Bone marrow (tissue), 2 donors: ENCODE measurements around the gene BEND2.
"Not testable (repeated sequence)": the region's sequence is repeated elsewhere in the genome, so short reads cannot be mapped to it uniquely, and the experiment has no call there.

Experiments used
- DNase-seq, 2 donors: peaks; one replicate each; lab custom pipeline; 2025; lab: John Stamatoyannopoulos, UW

BEND2 gene

GRCh38 chrX:18220786-18221185 is at the start of gene BEND2:
BEND2 (minus strand) TSS chrX:18220886; CDS start chrX:18220750, 136 bp downstream.
- no peak for DNase-seq

- DNase-seq = no peak
Observed at GRCh38 chrX:18255059-18255458, 34.4 kb upstream of the BEND2 start.

- DNase-seq = no peak
Observed at GRCh38 chrX:18252644-18253359, 32.1 kb upstream of the BEND2 start.

DNA sequence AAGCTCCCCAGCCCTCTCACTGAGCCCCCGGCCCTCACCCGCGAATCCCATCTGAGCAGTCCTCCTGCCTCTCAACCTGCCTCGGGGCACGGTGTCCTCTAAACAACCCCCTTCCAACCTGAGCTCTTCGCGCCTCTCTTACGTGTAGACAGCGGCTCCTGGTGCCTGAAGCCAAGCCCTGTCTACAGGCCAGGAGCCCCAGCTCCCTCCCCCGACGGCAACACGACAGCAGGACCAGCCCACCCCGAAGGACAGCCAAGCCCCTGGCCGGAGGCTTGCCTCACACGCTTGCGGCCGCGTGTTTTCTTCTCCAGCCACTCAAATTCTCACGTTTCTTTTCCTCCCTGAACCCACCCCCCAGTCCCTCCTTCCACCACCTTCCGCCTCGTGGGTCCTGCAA is 9.0 kb upstream of the BEND2 start:
- DNase-seq = not testable (repeated sequence)

DNA sequence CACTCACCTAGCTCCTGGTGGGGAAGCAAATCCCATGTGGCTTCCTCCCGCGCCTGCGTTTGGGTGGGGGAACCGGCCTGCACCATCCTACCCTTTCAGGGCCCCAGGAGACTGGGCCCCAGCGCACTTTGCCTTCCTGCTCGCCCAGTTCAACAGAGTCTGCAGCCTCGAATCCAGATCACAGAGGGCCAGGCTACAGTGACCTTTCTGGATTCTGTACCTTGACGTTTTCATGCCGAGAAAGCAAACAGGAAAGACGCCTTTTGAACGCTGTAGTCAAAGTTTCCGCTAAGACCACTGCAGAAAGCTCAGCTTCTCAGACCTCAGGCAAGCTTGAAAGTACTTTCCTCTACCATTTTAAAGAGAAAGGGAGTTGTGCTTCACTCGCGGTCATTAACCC is 7.4 kb upstream of the BEND2 start:
- no peak for DNase-seq

GRCh38 chrX:18227458-18227857 is 6.8 kb upstream of the BEND2 start:
- no peak for DNase-seq

DNA sequence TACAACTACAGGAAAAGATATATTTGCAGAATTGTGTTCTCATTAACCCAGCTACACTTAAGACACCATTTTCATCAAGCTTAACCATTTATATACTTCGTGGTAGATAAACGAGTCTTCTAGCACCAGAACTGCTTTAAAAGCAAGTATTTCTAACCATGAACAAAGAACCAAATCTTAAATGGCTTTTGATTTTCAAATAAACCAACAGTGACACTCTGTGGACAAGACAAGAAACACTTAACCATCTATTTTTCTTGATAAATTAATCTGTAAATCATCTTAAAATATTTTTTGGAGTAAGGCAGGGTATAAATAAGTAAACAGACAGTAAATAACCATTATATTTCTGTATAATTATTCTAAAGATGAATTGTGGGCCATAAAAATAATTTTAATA is 10.2 kb downstream of the BEND2 start:
- no peak for DNase-seq

DNA sequence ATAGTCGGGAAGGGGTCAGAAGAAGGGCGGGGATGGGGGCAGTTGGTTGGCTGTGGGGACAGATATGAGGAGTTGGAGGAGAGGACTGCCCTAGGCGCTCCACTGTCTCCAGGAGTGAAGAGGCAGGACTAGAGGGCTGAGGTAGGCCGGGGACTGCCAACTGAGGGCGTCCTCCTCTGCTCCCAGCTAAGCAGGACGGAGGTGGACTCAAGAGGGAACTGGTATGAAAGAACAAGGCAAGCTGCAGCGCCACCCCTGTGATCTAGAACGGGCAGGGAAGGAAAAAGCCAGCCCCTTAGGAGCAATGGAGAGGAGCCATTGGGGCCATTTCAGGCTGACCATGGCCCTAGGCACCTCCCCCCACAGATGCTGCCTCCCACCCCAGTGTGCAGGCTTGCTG is 14.0 kb downstream of the BEND2 start:
- no peak for DNase-seq

DNA sequence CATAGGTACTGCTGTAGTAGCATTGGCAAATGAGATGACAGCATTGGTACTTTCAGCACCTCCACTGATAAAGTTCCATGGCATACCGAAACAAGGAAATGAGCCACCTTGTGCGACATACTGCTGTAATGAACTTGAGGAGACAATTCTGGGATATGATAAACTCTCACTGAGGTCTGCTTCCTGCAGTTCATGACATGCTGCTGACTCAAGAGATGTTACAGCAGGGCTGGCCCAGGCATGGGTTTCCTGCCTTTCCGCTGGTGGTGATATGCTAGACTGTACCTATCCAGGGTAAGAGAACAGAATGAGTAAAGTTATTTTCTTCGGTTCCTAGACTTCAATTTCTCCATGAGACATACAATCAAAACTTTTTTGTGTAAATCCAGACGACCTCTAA is 17.1 kb downstream of the BEND2 start:
- no peak for DNase-seq

- no peak for DNase-seq
Observed at GRCh38 chrX:18194688-18195087, 26.0 kb downstream of the BEND2 start.

DNA sequence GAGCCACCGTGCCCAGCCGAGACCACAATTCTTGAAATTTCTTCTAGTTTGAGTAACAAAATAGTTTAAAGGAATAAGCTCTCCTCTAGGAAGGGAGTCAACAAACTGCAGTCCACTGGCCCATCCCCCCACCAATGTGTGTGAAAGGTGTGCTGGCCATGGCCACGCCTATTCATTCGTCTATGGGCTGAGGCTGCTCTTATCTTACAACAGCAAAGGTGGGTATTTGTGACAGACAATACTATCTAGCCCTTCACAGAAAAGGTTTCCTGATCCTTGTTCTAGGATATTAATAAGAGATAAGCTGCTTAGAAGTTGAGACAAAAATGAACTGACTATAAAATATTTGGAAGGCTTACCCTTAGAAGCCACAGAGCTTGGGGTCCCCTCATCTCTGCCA is 41.2 kb downstream of the BEND2 start:
- DNase-seq = no peak

DNA sequence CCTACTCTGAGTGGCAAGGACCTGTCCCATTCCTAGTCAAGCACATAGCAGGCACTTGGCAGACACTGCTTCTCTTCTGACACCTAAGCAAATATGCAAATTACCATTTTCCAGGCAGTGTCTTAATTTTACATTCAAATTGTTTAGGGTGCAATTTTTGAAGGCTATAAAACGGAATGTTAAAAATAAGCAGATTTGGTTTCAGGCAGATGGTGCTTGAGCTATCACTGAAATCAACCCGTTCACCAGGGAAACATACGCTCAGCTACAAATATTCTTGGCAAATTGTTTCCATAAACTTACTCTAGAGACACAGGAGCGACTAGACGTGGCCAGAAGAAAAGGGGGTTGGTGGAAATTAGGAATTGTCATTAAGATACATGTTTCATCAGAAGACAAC is 45.7 kb downstream of the BEND2 start:
- DNase-seq = no peak

- DNase-seq = no peak
Observed at GRCh38 chrX:18174209-18174608, 46.5 kb downstream of the BEND2 start.

DNA sequence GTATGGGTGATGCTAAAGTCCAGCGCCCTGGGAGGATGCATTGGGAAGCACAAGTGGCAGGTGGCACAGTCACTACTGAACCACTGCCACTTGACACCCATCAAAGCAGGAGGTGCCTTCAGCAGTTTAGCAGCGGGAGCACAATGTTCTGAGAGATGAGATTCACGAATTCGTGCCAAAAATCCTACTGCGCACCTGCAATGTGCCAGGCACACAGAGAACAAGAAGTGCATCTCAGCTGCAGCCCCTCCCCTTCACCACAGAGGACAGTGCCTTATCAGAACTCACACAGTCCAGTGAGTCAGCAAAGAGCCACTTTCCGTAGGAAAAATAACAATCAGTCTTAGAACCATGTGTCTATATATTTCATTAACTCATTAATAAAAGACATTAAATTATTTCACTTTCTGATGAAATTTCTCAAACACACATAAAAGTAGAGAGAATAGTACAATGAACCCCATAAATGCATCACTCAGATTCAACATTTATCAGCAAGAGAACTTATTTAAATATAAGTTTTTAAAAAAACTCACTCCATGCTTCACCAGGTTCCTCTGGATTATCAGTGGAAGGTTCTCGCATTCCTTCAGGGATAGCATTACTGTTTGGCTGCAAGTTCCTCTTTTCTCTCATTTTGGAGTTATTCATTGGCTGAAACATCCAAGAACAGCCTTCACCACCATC is 47.0 kb downstream of the BEND2 start:
- DNase-seq = no peak

- no peak for DNase-seq
Observed at GRCh38 chrX:18172970-18173369, 47.7 kb downstream of the BEND2 start.

DNA sequence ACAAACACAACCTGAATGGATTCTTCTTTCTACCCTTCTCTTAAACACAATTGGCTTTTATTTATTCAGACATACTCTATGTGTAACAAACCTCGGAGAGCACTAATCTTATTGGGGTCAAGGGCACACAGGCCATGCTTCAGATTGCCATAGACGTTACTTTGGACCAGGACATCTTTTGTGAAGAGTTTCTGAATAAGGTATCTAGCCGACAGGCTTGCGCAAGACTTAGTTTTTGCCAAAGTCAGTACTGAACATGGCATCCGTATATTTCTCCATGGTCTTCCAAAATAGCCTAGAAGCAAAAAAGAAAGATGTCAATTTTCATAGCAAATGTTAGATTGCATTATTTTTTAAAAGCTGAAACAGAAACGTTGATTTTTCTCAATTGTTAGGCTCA is 49.8 kb downstream of the BEND2 start:
- DNase-seq = no peak

DNA sequence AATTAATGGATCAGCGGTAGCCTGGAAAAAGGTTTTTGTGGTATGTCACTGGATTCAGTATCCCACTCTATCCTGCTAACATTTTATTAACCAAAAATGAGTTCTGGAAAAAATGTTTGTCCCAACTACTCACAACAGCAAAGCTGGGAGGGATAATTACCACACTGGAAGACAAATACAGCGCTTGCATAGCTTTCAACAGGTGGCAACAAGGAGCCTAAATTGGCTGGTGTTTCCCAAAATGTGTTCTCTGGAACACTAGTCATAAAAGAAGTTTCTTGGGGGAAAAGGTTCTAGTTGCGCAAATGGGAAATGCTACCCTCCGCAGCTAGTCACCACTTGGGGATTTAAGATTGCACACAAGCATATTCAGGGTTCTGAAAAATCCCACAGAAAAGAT is 54.6 kb downstream of the BEND2 start:
- DNase-seq = no peak

DNA sequence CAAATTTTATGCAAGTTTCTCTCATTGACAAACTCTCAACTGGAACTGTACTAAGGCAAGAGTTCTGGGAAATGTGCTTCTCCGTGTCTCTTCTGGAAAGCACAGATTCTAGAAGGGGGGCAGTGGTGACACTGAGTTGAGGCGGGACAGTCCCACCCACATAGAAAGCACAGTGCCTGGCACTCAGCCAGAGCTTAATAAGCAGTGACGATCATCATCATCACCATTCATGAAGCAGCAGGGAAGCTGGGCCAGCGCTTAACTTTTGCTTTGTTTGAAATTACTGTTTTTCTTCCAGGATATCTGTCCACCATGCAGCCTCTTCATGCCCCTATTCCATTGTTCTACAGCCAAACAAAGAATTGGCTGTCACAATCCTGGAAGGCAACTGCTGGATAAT is 60.3 kb downstream of the BEND2 start:
- DNase-seq = no peak

- no peak for DNase-seq
Observed at GRCh38 chrX:18158963-18159362, 61.7 kb downstream of the BEND2 start.

DNA sequence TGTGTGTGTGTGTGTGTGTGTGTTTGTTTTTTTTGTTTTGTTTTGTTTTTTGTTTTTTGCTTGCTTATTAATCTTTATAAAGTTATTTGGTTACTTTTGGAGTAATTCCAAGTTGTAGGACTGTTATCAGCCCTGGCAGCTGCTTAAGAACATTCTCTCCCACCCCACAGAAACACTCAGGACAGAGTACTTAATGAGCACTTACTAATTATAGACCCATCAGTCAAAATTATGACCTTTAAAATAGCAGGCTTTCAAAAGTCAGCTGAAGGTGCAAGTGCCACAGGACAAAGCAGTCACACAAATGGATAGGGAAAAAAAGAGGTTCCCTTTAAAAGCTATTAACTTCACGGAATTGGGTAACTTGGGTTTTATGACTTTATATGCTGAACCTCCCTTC is 69.0 kb downstream of the BEND2 start:
- DNase-seq = no peak

- DNase-seq = no peak
Observed at GRCh38 chrX:18151157-18151556, 69.5 kb downstream of the BEND2 start.

DNA sequence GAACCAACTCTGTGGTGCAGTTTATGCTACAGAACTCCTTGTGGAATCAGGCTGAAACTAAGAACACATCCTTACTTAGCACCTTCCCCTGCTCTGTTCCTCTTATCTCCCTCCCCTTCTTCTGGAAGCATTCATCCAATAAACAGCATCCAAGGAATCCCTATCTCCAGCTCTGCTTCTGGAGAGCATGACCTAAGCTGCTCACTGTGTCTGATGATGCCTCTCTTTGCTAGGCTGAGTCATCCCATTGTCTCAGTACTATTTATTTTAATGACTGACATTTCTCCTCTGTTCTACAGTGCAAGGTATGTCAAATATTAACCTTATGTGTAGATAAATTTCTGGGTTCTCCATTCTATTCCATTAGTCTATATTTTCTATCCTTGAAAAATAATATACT is 71.2 kb downstream of the BEND2 start:
- DNase-seq = no peak

GRCh38 chrX:18146954-18147353 is 73.7 kb downstream of the BEND2 start:
- DNase-seq = peak in 1 of 2 donors; percentile 2

GRCh38 chrX:18146009-18146408 is 74.7 kb downstream of the BEND2 start:
- no peak for DNase-seq
